ENCODE measurements around the gene MARK4. TPM values are rescaled to one million over a fixed set of nuclear protein-coding genes. Genes with fewer than 3 reads are reported as not detected.

MARK4 gene
- total RNA-seq, 4 donors from 2014 or later: 14.0 to 35.5 (median 20.6) TPM

DNA sequence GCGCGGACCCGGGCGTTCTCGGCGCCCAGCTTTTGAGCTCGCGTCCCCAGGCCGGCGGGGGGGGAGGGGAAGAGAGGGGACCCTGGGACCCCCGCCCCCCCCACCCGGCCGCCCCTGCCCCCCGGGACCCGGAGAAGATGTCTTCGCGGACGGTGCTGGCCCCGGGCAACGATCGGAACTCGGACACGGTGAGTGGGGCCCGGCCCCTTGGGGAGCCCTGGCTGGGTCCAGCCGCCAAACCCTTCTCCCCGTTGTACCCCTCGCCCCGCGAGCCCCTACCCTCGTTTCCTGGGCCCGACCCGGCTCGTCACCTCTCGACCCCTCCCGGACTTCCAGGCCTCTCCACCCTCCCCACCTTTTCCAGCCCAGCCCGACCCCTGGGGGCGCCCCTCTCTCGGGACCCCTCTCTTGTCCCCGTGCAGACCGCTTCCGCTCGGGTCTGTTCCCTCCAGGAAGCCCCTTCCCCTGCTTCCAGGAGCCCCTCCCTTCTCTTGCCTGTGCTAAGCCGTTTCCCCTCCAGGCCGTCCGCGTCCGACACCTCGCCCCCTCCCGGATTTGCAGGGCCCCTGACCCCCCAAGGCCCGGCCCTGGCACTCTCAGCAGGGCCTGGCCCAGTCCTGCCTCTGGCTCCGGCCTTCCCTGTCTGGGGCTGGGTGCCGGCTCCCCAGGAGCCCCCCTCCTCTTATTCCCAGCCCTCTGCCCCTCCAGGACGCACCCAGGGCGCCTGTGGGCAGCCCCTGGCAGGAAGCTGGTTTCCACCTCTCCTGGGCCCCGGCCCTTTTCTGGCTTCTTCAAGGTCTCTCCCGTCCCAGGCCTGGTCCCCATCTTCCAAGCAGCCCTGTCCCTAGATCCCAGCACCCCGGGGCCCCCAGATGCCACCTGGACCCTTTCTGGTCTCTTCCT is 632 bp downstream of the MARK4 start:
- ATAC-seq: no peak
- Histone ChIP-seq H3K9me3 (no peaks in the 10 kb centered on the region), H3K36me3 (no peaks in the 10 kb centered on the region), H3K4me1 (peaks cover 3 to 66% (median 25%) of the 10 kb centered on the region in 3 donors), H3K4me3 (peak overlapping the region; percentile 97), H3K27ac (peak overlapping the region; percentile 35 to 89 (median 80)), H3K27me3 (no peaks in the 10 kb centered on the region)
- WGBS, 2 donors (ENCODE audit: low coverage in 1 of 2): 0 to 1% methylated on average over 6 to 11 of the region's 57 CpGs
- TF ChIP-seq, protein P1, sequence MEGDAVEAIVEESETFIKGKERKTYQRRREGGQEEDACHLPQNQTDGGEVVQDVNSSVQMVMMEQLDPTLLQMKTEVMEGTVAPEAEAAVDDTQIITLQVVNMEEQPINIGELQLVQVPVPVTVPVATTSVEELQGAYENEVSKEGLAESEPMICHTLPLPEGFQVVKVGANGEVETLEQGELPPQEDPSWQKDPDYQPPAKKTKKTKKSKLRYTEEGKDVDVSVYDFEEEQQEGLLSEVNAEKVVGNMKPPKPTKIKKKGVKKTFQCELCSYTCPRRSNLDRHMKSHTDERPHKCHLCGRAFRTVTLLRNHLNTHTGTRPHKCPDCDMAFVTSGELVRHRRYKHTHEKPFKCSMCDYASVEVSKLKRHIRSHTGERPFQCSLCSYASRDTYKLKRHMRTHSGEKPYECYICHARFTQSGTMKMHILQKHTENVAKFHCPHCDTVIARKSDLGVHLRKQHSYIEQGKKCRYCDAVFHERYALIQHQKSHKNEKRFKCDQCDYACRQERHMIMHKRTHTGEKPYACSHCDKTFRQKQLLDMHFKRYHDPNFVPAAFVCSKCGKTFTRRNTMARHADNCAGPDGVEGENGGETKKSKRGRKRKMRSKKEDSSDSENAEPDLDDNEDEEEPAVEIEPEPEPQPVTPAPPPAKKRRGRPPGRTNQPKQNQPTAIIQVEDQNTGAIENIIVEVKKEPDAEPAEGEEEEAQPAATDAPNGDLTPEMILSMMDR (IDR thresholded peaks at IDR 0.05): peak in 1 of 4 experiments; percentile 10
- TF ChIP-seq POLR2AphosphoS5 (IDR thresholded peaks at IDR 0.05): no peak

DNA sequence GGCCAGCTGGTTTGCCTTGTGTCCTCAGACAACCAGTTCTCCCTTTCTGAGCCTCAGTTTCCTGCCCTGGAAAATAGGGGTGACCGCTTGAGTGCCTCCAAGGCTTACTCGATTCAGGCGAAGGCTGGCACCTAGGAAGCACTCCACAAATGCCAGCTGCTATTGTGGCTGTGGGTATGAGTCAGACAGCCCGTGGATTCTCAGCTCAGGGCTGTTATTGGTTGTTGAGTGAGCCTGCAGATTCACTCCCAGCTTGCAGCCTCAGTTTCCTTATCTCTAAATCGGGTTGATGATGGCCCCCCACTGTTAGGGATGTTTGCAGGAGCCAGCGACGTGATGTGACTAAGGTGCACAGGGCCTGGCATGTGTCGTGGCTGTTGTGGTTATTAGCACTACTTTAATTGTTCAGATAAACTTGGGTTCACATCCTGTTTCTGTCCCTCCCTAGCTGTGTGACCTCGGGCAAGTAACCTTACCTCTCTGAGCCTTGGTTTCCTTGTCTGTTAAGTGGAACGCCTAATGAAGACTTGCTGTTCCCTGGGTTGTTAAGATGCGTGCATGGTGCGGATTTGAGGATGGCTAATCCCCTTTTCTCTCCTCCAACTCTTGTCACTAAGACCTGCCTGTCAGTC is 2.4 kb downstream of the MARK4 start:
- H3K36me3 ChIP-seq: peaks cover 0 to 1% of the 10 kb centered on the region in 2 donors
- no peak overlapping the region for H3K27ac ChIP-seq

DNA sequence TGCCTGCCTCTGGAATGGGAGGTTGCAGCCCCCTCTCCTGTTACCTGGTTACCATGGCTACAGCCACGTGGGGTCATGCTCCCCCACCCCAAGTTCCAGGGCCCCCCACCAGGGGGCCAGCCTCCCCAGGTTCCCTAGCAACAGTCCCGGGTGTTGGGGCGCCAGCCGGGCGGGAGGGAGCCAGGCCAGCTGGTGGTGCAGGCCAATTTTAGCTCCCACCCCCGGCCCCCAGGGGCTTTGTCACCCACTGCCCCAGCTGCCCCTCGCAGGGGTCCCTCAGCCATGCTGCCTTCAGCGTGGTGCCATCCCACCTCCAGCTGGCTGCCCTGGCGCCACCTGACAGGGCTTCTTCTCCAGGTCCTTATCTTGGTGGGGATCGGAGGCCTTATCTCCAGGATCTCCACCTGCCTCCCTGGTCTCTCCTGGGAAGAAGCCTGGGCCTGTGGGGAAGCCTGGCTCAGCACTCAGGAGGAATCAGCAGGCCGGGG is 3.0 kb downstream of the MARK4 start:
- Histone ChIP-seq H3K36me3 (peaks cover 0 to 7% of the 10 kb centered on the region in 2 donors), H3K27ac (no peak overlapping the region), H3K9me3 (no peaks in the 10 kb centered on the region), H3K4me3 (no peak overlapping the region), H3K4me1 (peaks cover 3 to 55% (median 25%) of the 10 kb centered on the region in 3 donors), H3K27me3 (no peaks in the 10 kb centered on the region)
- no peak for ATAC-seq
- TF ChIP-seq POLR2A (IDR thresholded peaks at IDR 0.05) (no peak), POLR2AphosphoS5 (IDR thresholded peaks at IDR 0.05) (no peak), EP300 (IDR thresholded peaks at IDR 0.05) (no peak)
- TF ChIP-seq, protein P1 (IDR thresholded peaks at IDR 0.05): peak in 2 of 4 experiments; percentile 10 to 12
- WGBS, 2 donors (ENCODE audit: low coverage in 1 of 2): no CpG with 5 or more reads among the region's 11 CpGs

More for the DNA sequence above, 2.4 kb downstream of the MARK4 start:
- H3K4me3 ChIP-seq: no peak overlapping the region
- WGBS, 2 donors (ENCODE audit: low coverage in 1 of 2): 58 to 60% methylated on average over 1 to 4 of the region's 12 CpGs
- TF ChIP-seq, protein P1 (IDR thresholded peaks at IDR 0.05): no peak
- TF ChIP-seq POLR2A (IDR thresholded peaks at IDR 0.05) (no peak), EP300 (IDR thresholded peaks at IDR 0.05) (no peak), POLR2AphosphoS5 (IDR thresholded peaks at IDR 0.05) (no peak)
- H3K27me3 ChIP-seq: no peaks in the 10 kb centered on the region
- peaks cover 3 to 61% (median 25%) of the 10 kb centered on the region in 3 donors for H3K4me1 ChIP-seq
- ATAC-seq: no peak
- no peaks in the 10 kb centered on the region for H3K9me3 ChIP-seq

DNA sequence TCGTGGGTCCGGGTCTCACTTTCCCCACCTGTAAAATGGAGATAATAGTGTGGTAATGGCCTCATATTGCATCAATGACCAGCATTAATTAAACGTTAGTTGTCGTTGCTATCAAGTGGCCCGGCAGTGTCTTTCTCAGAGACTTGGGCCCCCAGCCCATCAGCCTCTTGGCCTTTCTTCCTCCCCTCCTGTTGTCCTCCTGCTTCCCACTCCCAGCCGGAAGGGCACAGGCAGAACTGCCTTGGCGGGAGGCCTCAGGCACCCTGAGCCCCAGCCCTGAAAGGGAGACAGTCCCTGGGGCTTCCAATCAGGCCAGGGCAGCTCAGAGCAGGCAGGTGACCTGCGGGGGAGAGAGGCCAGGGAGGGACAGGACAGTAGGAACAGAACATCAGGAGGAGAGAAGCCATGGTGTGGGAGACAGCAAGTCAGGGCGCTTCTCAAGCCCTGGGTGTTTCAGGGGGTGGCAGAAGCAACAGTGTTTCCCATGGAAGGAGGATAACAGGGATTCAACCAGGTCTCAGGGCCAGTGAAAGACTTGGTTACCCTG is 4.6 kb downstream of the MARK4 start:
- Histone ChIP-seq H3K36me3 (peaks cover 0 to 20% of the 10 kb centered on the region in 2 donors), H3K4me1 (peaks cover 3 to 45% (median 20%) of the 10 kb centered on the region in 3 donors), H3K27me3 (no peaks in the 10 kb centered on the region), H3K4me3 (no peak overlapping the region), H3K9me3 (no peaks in the 10 kb centered on the region), H3K27ac (no peak overlapping the region)
- WGBS, 2 donors (ENCODE audit: low coverage in 1 of 2): 81 to 96% methylated on average over 6 of the region's 9 CpGs
- TF ChIP-seq, protein P1 (IDR thresholded peaks at IDR 0.05): no peak
- TF ChIP-seq EP300 (IDR thresholded peaks at IDR 0.05): no peak
- TF ChIP-seq POLR2A (IDR thresholded peaks at IDR 0.05): no peak
- TF ChIP-seq POLR2AphosphoS5 (IDR thresholded peaks at IDR 0.05): no peak
- ATAC-seq: no peak

Measured in gastroesophageal sphincter (tissue), 4 donors.